Lung (tissue), 12 donors: ENCODE results near the gene LPAR3. TPM values are rescaled to one million over a fixed set of nuclear protein-coding genes. Genes with fewer than 3 reads are reported as not detected.

Source experiments
- ATAC-seq: fragments of 200-7000 bp; cut with Tn5 transposase; one replicate; pipeline ENCODE4 v1.9.1; 2020; ENCODE audit warnings: moderate number of reproducible peaks; ENCODE audit not compliant: insufficient read depth, low FRiP score
- DNase-seq, 3 donors: peaks; one replicate each; pipeline ENCODE4 v3.0.0-alpha.2; 2013 to 2017
- H3K27ac ChIP-seq, 2 donors: one replicate each; pipeline ENCODE4 v1.5.1; 2013; ENCODE audit warnings: mild to moderate bottlenecking in 2 of 2, moderate library complexity in 2 of 2, control low read depth in 1 of 2, inconsistent platforms in 1 of 2, low read depth in 1 of 2, low read length in 1 of 2
- H3K27me3 ChIP-seq, 3 donors: one replicate each; pipeline ENCODE4 v1.5.1; 2013; ENCODE audit warnings: low read length in 2 of 3; ENCODE audit not compliant: control insufficient read depth in 3 of 3, insufficient read depth in 3 of 3
- H3K36me3 ChIP-seq, 4 donors: one replicate each; pipeline ENCODE4 v1.5.1; 2013; ENCODE audit warnings: low read length in 4 of 4, mild to moderate bottlenecking in 1 of 4, moderate library complexity in 1 of 4; ENCODE audit not compliant: control insufficient read depth in 4 of 4, insufficient read depth in 4 of 4
- H3K4me1 ChIP-seq, 5 donors: one replicate each; pipeline ENCODE4 v1.5.1; 2013; ENCODE audit warnings: low read length in 5 of 5, mild to moderate bottlenecking in 2 of 5, moderate library complexity in 1 of 5; ENCODE audit not compliant: control insufficient read depth in 5 of 5, insufficient read depth in 5 of 5
- H3K4me3 ChIP-seq: one replicate; pipeline ENCODE4 v1.5.1; 2013; ENCODE audit warnings: mild to moderate bottlenecking, control low read depth, moderate library complexity
- H3K9ac ChIP-seq, 2 donors: one replicate each; pipeline ENCODE4 v1.5.1; 2013; ENCODE audit warnings: low read length in 2 of 2, control low read depth in 1 of 2; ENCODE audit not compliant: insufficient read depth in 1 of 2
- H3K9me3 ChIP-seq, 4 donors: one replicate each; pipeline ENCODE4 v1.5.1; 2013; ENCODE audit warnings: low read length in 3 of 4, mild to moderate bottlenecking in 1 of 4, moderate library complexity in 1 of 4; ENCODE audit not compliant: control insufficient read depth in 4 of 4, insufficient read depth in 3 of 4
- WGBS, 2 donors: extraction: QIAGEN DNeasy Blood & Tissue Kit; methylation state at CpG; one replicate each; pipeline ENCODE4 v1.1.7; 2013; 5-methylcytosine and 5-hydroxymethylcytosine counted together
- polyA plus RNA-seq, 2 donors: library from polyadenylated mRNA; stranded (reverse); fragments of 200-250 nt; gene quantifications; one replicate each; pipeline ENCODE4 v1.2.1, GENCODE V29; 2013
- total RNA-seq, 2 donors: library from RNA; depleted of rRNA in 1 of 2; stranded (reverse); fragments of >200 nt in 1 of 2; gene quantifications; one replicate each; pipeline ENCODE4 v1.2.1, GENCODE V29; 2014 to 2021
- TF ChIP-seq, protein P1 (sequence below): IDR thresholded peaks from 2 replicates; pipeline ENCODE4 v1.5.1; 2012; ENCODE audit warnings: mild to moderate bottlenecking; ENCODE audit errors: control extremely low read depth, extremely low read depth
- donor health status: control.
- donor health status: control.
- donor health status: Bipolar disorder and iron deficiency.
- donor health status: healthy.
- donor health status: DM: yes; HTN: yes; CAD: no.

Gene LPAR3
- total and polyA plus RNA-seq, 4 donors, result 0.98 to 8.3 (median 5.3) TPM

DNA sequence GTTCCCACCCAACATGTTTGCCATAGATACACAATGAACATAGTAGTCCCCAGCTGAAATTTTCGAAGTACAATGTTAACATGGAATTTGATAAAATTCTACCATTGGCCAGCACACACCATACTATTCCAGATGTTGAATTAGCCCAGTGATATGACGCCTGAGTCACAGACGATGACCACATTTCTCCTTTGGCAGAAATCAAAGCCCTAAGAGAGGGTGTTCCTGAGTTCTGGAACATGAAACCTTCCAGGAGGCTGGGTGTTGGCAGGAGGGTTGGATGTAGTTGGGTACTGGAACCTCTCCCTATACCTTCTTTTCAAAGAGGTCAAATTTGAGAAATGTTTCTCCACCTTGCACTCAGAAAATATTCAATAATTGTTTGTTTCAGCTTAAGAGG is 37.8 kb downstream of the LPAR3 start:
- Histone ChIP-seq H3K27ac (no peak overlapping the region), H3K4me3 (no peak overlapping the region), H3K36me3 (no peaks in the 10 kb centered on the region), H3K27me3 (no peaks in the 10 kb centered on the region), H3K4me1 (peaks cover 0 to 10% (median 9%) of the 10 kb centered on the region in 5 donors), H3K9ac (no peak overlapping the region), H3K9me3 (peaks cover 0 to 4% (median 0%) of the 10 kb centered on the region in 4 donors)
- TF ChIP-seq, protein P1, sequence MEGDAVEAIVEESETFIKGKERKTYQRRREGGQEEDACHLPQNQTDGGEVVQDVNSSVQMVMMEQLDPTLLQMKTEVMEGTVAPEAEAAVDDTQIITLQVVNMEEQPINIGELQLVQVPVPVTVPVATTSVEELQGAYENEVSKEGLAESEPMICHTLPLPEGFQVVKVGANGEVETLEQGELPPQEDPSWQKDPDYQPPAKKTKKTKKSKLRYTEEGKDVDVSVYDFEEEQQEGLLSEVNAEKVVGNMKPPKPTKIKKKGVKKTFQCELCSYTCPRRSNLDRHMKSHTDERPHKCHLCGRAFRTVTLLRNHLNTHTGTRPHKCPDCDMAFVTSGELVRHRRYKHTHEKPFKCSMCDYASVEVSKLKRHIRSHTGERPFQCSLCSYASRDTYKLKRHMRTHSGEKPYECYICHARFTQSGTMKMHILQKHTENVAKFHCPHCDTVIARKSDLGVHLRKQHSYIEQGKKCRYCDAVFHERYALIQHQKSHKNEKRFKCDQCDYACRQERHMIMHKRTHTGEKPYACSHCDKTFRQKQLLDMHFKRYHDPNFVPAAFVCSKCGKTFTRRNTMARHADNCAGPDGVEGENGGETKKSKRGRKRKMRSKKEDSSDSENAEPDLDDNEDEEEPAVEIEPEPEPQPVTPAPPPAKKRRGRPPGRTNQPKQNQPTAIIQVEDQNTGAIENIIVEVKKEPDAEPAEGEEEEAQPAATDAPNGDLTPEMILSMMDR, result no peak
- DNase-seq (no peak), ATAC-seq (no peak)
- WGBS, 2 donors, result 89 to 91% methylated on average over 3 of the region's 3 CpGs

DNA sequence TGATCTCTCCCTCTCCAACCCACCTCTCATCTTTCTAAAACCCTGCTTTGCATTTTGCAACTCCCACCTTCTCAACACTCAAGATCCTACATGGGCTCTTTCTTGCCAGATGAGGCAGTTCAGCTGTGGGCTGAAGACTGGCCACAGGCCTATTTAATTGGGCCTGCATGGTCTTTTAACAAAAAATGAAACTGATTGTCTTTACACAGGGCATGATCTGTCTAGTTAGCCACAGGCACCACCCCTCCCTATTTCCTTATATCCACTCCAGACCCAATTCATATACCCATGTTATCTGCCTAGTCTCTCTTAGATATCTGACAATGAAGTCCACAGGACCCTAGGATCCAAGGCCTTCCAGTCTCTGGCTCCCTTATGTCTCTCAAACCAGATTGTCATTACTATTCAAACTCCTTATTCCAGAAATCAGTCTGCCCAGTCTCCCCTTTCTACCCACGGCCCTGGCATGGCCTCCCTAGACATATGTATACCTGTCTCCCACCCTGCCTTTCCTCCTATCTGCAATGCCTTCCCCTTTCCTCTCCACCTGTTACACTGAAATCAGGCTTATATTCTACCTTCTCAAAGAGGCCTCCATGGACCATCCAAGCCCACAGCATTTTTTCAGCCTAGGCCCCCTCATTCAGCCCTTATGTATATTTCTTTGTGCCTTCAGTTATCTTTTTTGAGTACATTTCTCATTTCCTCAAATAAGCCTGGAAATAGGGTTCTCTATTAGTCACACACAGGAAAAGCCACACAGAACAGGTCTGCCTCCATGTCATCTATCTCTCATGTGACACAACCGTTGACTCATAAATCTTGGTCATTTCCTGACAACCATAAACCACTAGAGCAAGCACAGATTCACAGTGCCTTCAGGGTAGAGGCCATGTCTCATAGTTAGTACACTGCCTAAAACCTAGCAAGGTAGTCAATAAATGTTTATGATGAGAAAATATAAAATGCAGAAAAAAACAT is 39.0 kb downstream of the LPAR3 start:
- peaks cover 0 to 2% (median 0%) of the 10 kb centered on the region in 3 donors for H3K27me3 ChIP-seq
- H3K36me3 ChIP-seq, result no peaks in the 10 kb centered on the region
- H3K4me1 ChIP-seq, result peaks cover 0 to 10% (median 9%) of the 10 kb centered on the region in 5 donors
- TF ChIP-seq, protein P1, result no peak
- DNase-seq (no peak), ATAC-seq (peak; percentile 66)
- H3K9ac ChIP-seq, result no peak overlapping the region
- peak overlapping the region; percentile 2 to 21 for H3K27ac ChIP-seq
- no peak overlapping the region for H3K4me3 ChIP-seq
- peaks cover 0 to 4% (median 0%) of the 10 kb centered on the region in 4 donors for H3K9me3 ChIP-seq
- WGBS, 2 donors, result 43 to 54% methylated on average over 2 of the region's 2 CpGs

DNA sequence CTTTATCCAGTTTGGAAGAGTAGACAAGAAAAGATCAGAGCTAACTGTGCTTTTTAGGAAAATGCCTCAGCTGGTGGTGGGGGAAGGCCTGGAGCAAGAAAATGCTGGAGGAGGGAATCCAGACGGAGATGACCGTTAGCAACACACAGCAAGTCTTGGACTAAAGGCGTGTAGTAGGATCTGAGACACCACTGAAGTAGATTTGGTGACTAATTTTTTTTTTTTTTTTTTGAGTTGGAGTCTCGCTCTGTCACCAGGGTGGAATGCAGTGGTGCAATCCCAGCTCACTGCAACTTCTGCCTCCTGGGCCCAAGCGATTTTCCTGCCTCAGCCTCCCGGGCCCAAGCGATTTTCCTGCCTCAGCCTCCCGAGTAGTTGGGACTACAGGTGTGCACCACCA is 41.2 kb downstream of the LPAR3 start:
- 79 to 86% methylated on average over 8 of the region's 8 CpGs for WGBS, 2 donors
- ATAC-seq (no peak), DNase-seq (no peak)
- peaks cover 6 to 26% (median 11%) of the 10 kb centered on the region in 5 donors for H3K4me1 ChIP-seq
- H3K9me3 ChIP-seq, result peaks cover 0 to 4% (median 0%) of the 10 kb centered on the region in 4 donors
- peaks cover 0 to 2% (median 0%) of the 10 kb centered on the region in 3 donors for H3K27me3 ChIP-seq
- no peak overlapping the region for H3K4me3 ChIP-seq
- TF ChIP-seq, protein P1, result no peak
- H3K27ac ChIP-seq, result no peak overlapping the region
- H3K9ac ChIP-seq, result no peak overlapping the region
- no peaks in the 10 kb centered on the region for H3K36me3 ChIP-seq
